NK-92 (cell line): Measurements from ENCODE around the gene ABRAXAS1.
A peak's percentile ranks its signal among the peaks of the same experiment; 100 is the strongest.
"Not testable (repeated sequence)": the region's sequence is repeated elsewhere in the genome, so short reads cannot be mapped to it uniquely, and the experiment has no call there.

Experiments used
- DNase-seq: peaks from one replicate; lab custom pipeline; 2025; ENCODE audit not compliant: unreplicated experiment; lab: John Stamatoyannopoulos, UW

ABRAXAS1 gene

GRCh38 chr4:83484500-83485461 is at the start of gene ABRAXAS1:
ABRAXAS1 (minus strand) TSS chr4:83485100; CDS start chr4:83485072, 28 bp downstream.
- peak; percentile 71 for DNase-seq

- no peak for DNase-seq
Observed at GRCh38 chr4:83527671-83528070, 42.8 kb upstream of the ABRAXAS1 start.

GRCh38 chr4:83522239-83522638 is 37.3 kb upstream of the ABRAXAS1 start:
- DNase-seq = no peak

- no peak for DNase-seq
Observed at GRCh38 chr4:83516042-83516772, 31.3 kb upstream of the ABRAXAS1 start.

- DNase-seq = no peak
Observed at GRCh38 chr4:83510442-83510841, 25.5 kb upstream of the ABRAXAS1 start.

- not testable (repeated sequence) for DNase-seq
Observed at GRCh38 chr4:83509156-83509585, 24.3 kb upstream of the ABRAXAS1 start.

GRCh38 chr4:83504996-83505395 is 20.1 kb upstream of the ABRAXAS1 start:
- DNase-seq = no peak

GRCh38 chr4:83504503-83504902 is 19.6 kb upstream of the ABRAXAS1 start:
- DNase-seq = no peak

- DNase-seq = no peak
Observed at GRCh38 chr4:83503974-83504373, 19.1 kb upstream of the ABRAXAS1 start.

GRCh38 chr4:83501671-83502070 is 16.8 kb upstream of the ABRAXAS1 start:
- DNase-seq = not testable (repeated sequence)

- no peak for DNase-seq
Observed at GRCh38 chr4:83498187-83498586, 13.3 kb upstream of the ABRAXAS1 start.

- not testable (repeated sequence) for DNase-seq
Observed at GRCh38 chr4:83496085-83496917, 11.4 kb upstream of the ABRAXAS1 start.

GRCh38 chr4:83490876-83491450 is 6.1 kb upstream of the ABRAXAS1 start:
- DNase-seq = no peak

- no peak for DNase-seq
Observed at GRCh38 chr4:83489711-83490326, 4.9 kb upstream of the ABRAXAS1 start.

GRCh38 chr4:83486457-83487129 is 1.7 kb upstream of the ABRAXAS1 start:
- DNase-seq = no peak

- no peak for DNase-seq
Observed at GRCh38 chr4:83473966-83474365, 10.9 kb downstream of the ABRAXAS1 start.

GRCh38 chr4:83473423-83473822 is 11.5 kb downstream of the ABRAXAS1 start:
- DNase-seq = no peak

GRCh38 chr4:83456184-83456501 is 28.8 kb downstream of the ABRAXAS1 start:
- no peak for DNase-seq

GRCh38 chr4:83455281-83456183 is 29.4 kb downstream of the ABRAXAS1 start, which contains the start of the genes HELQ and MRPS18C:
HELQ (minus strand) TSS chr4:83455823; CDS start chr4:83455693, 130 bp downstream.
MRPS18C (plus strand) TSS chr4:83456058; CDS start chr4:83456078, 20 bp downstream.
- DNase-seq = peak; percentile 93
